Neural cell (in vitro differentiated cells): ENCODE measurements around the gene FBXO11.

ENCODE experiments used
- CTCF ChIP-seq: fragments of 450-650 bp; IDR thresholded peaks from 2 replicates; pipeline ENCODE4 v1.5.1; 2014; ENCODE audit warnings: antibody characterized with exemption, mild to moderate bottlenecking, moderate library complexity; ENCODE audit not compliant: poor library complexity, severe bottlenecking
- EP300 ChIP-seq: fragments of 450-650 bp; conservative IDR thresholded peaks from 2 replicates; pipeline ENCODE4 v1.6.1; 2014; ENCODE audit warnings: antibody characterized with exemption, mild to moderate bottlenecking, moderate library complexity; ENCODE audit not compliant: poor library complexity, severe bottlenecking
- EZH2 ChIP-seq: fragments of 200-600, 300-800 bp; shearing (Covaris generic), sonication (generic); IDR thresholded peaks from 2 replicates; pipeline ENCODE4 v1.6.1; 2014; ENCODE audit warnings: antibody characterized with exemption, low read length, borderline replicate concordance, mild to moderate bottlenecking; ENCODE audit not compliant: insufficient read depth, poor library complexity, severe bottlenecking
- MXI1 ChIP-seq: fragments of 450-650 bp; conservative IDR thresholded peaks from 2 replicates; pipeline ENCODE4 v1.6.1; 2014; ENCODE audit warnings: antibody characterized with exemption, mild to moderate bottlenecking; ENCODE audit not compliant: poor library complexity, severe bottlenecking
- POLR2AphosphoS5 ChIP-seq: IDR thresholded peaks from 2 replicates; pipeline ENCODE4 v1.6.1; 2012
- RAD21 ChIP-seq: fragments of 450-650 bp; conservative IDR thresholded peaks from 2 replicates; pipeline ENCODE4 v1.6.1; 2014; ENCODE audit warnings: antibody characterized with exemption, mild to moderate bottlenecking, moderate library complexity
- REST ChIP-seq: IDR thresholded peaks from 2 replicates; pipeline ENCODE4 v1.6.1; 2012; ENCODE audit warnings: borderline replicate concordance
- SMC3 ChIP-seq: fragments of 450-650 bp; conservative IDR thresholded peaks from 2 replicates; pipeline ENCODE4 v1.6.1; 2014; ENCODE audit warnings: antibody characterized with exemption, mild to moderate bottlenecking, moderate library complexity; ENCODE audit not compliant: poor library complexity
- TAF1 ChIP-seq: IDR thresholded peaks from 2 replicates; pipeline ENCODE4 v1.6.1; 2012; ENCODE audit warnings: low read depth

GRCh38 chr2:47779426-47779790 lies 126.9 kb downstream of the FBXO11 start:
- TF ChIP-seq POLR2AphosphoS5 (no peak), REST (no peak), CTCF (no peak), EZH2 (no peak), EP300 (no peak), SMC3 (no peak), TAF1 (no peak), RAD21 (no peak), MXI1 (no peak)
